T-helper 2 cell treated with Interferon-gamma antibody and Interleukin-4, amounts not matched to agents 100 ng/mL and 5 ng/mL, for 36 hours (primary cell): ENCODE results near the gene GALNT9. TPM values are rescaled to one million over a fixed set of nuclear protein-coding genes. Genes with fewer than 3 reads are reported as not detected.

Experiments
- intact Hi-C: fragments of 100-400 bp; cut with micrococcal nuclease; formaldehyde crosslinking; loops from one replicate; pipeline ENCODE4 v1.15.1; 2023
- total RNA-seq: library from RNA; stranded (reverse); gene quantifications from 2 replicates; pipeline ENCODE4 v1.2.3, GENCODE V29; 2022

GALNT9 gene
- total RNA-seq, 1 donor from 2014 or later, result not detected

GRCh38 chr12:132187646-132188450 lies 141.5 kb downstream of the GALNT9 start:
- intact Hi-C loops, result loop anchor here (2.0 kb wide), 1 partner anchor 103 kb away; no protein-coding TSS in a partner anchor

GRCh38 chr12:132186857-132187620 lies 142.3 kb downstream of the GALNT9 start:
- intact Hi-C loops, result no loop called here

- intact Hi-C loops, result no loop called here
These were observed 143.1 kb downstream of the GALNT9 start for GRCh38 chr12:132186208-132186856.

GRCh38 chr12:132185705-132186104 lies 143.7 kb downstream of the GALNT9 start:
- intact Hi-C loops, result no loop called here

GRCh38 chr12:132182711-132183365 lies 146.6 kb downstream of the GALNT9 start:
- intact Hi-C loops, result no loop called here

- intact Hi-C loops, result no loop called here
These were observed 147.1 kb downstream of the GALNT9 start for GRCh38 chr12:132182206-132182710.

GRCh38 chr12:132181570-132182200 lies 147.7 kb downstream of the GALNT9 start:
- intact Hi-C loops, result no loop called here

- intact Hi-C loops, result no loop called here
These were observed 148.5 kb downstream of the GALNT9 start for GRCh38 chr12:132180648-132181546.

GRCh38 chr12:132179431-132180362 lies 149.7 kb downstream of the GALNT9 start:
- intact Hi-C loops, result no loop called here

GRCh38 chr12:132178801-132179401 lies 150.5 kb downstream of the GALNT9 start:
- intact Hi-C loops, result no loop called here

- intact Hi-C loops, result no loop called here
These were observed 151.1 kb downstream of the GALNT9 start for GRCh38 chr12:132178316-132178715.

- intact Hi-C loops, result no loop called here
These were observed 152.4 kb downstream of the GALNT9 start for GRCh38 chr12:132176920-132177551.

GRCh38 chr12:132176385-132176919 lies 152.9 kb downstream of the GALNT9 start:
- intact Hi-C loops, result no loop called here

- intact Hi-C loops, result no loop called here
These were observed 153.6 kb downstream of the GALNT9 start for GRCh38 chr12:132175496-132176384.

GRCh38 chr12:132174839-132175490 lies 154.4 kb downstream of the GALNT9 start:
- intact Hi-C loops, result no loop called here
